GM12878 (cell line): ENCODE results near the gene KIR3DL1. TPM values are rescaled to one million over a fixed set of nuclear protein-coding genes. Genes with fewer than 3 reads are reported as not detected.
"Not testable (repeated sequence)": the region's sequence is repeated elsewhere in the genome, so short reads cannot be mapped to it uniquely, and the experiment has no call there.

Experiments
- ATAC-seq: fragments of 200-7000 bp; cut with Tn5 transposase; 3 replicates; pipeline ENCODE4 v1.9.1; 2020; ENCODE audit warnings: mild to moderate bottlenecking, moderate library complexity
- BruUV-seq: library from RNA; stranded (reverse); fragments of 400-500 nt; replicated peaks from 2 replicates; lab custom pipeline; 2021; lab: Mats Ljungman, UMichigan
- CTCF ChIA-PET: fragments of 300-600 bp; sonication (Branson Sonifier 250); formaldehyde crosslinking; extraction: SDS; loops from one replicate; lab custom pipeline; 2021; ENCODE audit warnings: inconsistent platforms; lab: Yijun Ruan, JAX
- POLR2A ChIA-PET: fragments of 350-600 bp; formaldehyde crosslinking; extraction: SDS; loops from one replicate; lab custom pipeline; 2021; ENCODE audit warnings: inconsistent platforms; lab: Charles Lee
- RAD21 ChIA-PET: fragments of 300-600 bp; sonication (Branson Sonifier 250); formaldehyde crosslinking; loops from one replicate; lab custom pipeline; 2023; ENCODE audit warnings: antibody characterized with exemption; ENCODE audit not compliant: unreplicated experiment; lab: Charles Lee
- SMC1A ChIA-PET: fragments of 300-600 bp; sonication (Branson Sonifier 250); formaldehyde crosslinking; loops from one replicate; lab custom pipeline; 2023; ENCODE audit not compliant: unreplicated experiment, uncharacterized antibody; lab: Charles Lee
- DNase-seq: peaks from one replicate; pipeline ENCODE4 v3.0.0-alpha.2; 2011; ENCODE audit warnings: low read depth, low spot score
- FAIRE-seq: peaks from 3 replicates; lab custom pipeline; 2011; peaks lifted over from hg19 to GRCh38; lab: Jason Lieb, UNC
- H2AFZ ChIP-seq: 2 replicates; pipeline ENCODE4 v1.6.0; 2011; ENCODE audit warnings: low read depth, low read length, control low read depth; ENCODE audit not compliant: control insufficient read depth
- H3K27ac ChIP-seq: 2 replicates; pipeline ENCODE4 v1.5.1; 2011; ENCODE audit warnings: control low read depth; ENCODE audit not compliant: control insufficient read depth, insufficient read depth
- H3K27me3 ChIP-seq, 2 experiments: replicated peaks in 1 of 2; 2 replicates each; pipeline versions ENCODE4 v1.6.0 to v1.6.1; 2011; ENCODE audit warnings: low read length in 1 of 2; ENCODE audit not compliant: control insufficient read depth in 2 of 2, insufficient read depth in 2 of 2
- H3K36me3 ChIP-seq, 2 experiments: 2 replicates each; pipeline ENCODE4 v1.5.1; 2011; ENCODE audit warnings: low read length in 1 of 2; ENCODE audit not compliant: control insufficient read depth in 2 of 2, insufficient read depth in 2 of 2
- H3K4me1 ChIP-seq: 2 replicates; pipeline ENCODE4 v1.6.1; 2011; ENCODE audit warnings: mild to moderate bottlenecking, low read length, moderate library complexity, mixed read lengths; ENCODE audit not compliant: control insufficient read depth, insufficient read depth
- H3K4me2 ChIP-seq: 2 replicates; pipeline ENCODE4 v1.6.0; 2011; ENCODE audit warnings: control low read depth; ENCODE audit not compliant: control insufficient read depth, insufficient read depth
- H3K4me3 ChIP-seq: fragments of 200-600 bp; sonication (generic); 2 replicates; pipeline ENCODE4 v1.5.1; 2016
- H3K79me2 ChIP-seq: 2 replicates; pipeline ENCODE4 v1.6.0; 2011; ENCODE audit warnings: low read length; ENCODE audit not compliant: control insufficient read depth, insufficient read depth
- H3K9ac ChIP-seq: 2 replicates; pipeline ENCODE4 v1.8.0; 2011; ENCODE audit warnings: low read length, control low read depth, mixed read lengths; ENCODE audit not compliant: control insufficient read depth, insufficient read depth
- H3K9me3 ChIP-seq: replicated peaks from 3 replicates; pipeline ENCODE4 v1.5.1; 2011; ENCODE audit warnings: mild to moderate bottlenecking, low read length; ENCODE audit not compliant: control insufficient read depth, insufficient read depth
- H4K20me1 ChIP-seq: 2 replicates; pipeline ENCODE4 v1.6.0; 2011; ENCODE audit not compliant: control insufficient read depth, insufficient read depth
- WGBS: methylation state at CpG from one replicate; pipeline ENCODE4 v1.1.6; 2016; ENCODE audit warnings: low lambda C conversion rate; ENCODE audit not compliant: insufficient replicate concordance, insufficient coverage; ENCODE audit errors: missing lambda C conversion rate; 5-methylcytosine and 5-hydroxymethylcytosine counted together
- in situ Hi-C: fragments of 300-500 bp; cut with MboI; formaldehyde crosslinking; loops from 9 replicates; pipeline ENCODE4 v1.14.3; 2018; ENCODE audit warnings: mixed read lengths
- intact Hi-C: fragments of 100-400 bp; cut with micrococcal nuclease; formaldehyde crosslinking; loops from one replicate; pipeline ENCODE4 v1.14.2; 2022; ENCODE audit not compliant: unreplicated experiment
- polyA plus RNA-seq, 11 experiments: library from polyadenylated mRNA; depleted of rRNA in 4 of 11; unstranded in 6 of 11; stranded (reverse) in 5 of 11; fragments of >200 nt; fragmentation: Nextera tagmentation in 4 of 11; fragmentation: Illumina TruSeq in 1 of 11; extraction: Ambion mirVana in 4 of 11; extraction: Trizol in 1 of 11; gene quantifications; 1 replicate in 1 of 11; 2 replicates in 10 of 11; pipeline versions ENCODE4 v1.2.1 to v1.2.3, GENCODE V29; 2011 to 2016; ENCODE audit warnings: inconsistent platforms in 2 of 11, missing spikeins in 2 of 11, low read depth in 1 of 11
- total RNA-seq, 4 experiments: library from RNA; depleted of rRNA in 3 of 4; stranded (reverse); fragments of >200 nt in 3 of 4; fragmentation: Illumina TruSeq in 1 of 4; extraction: Trizol in 1 of 4; gene quantifications; 2 replicates each; pipeline versions ENCODE4 v1.2.1 to v1.2.3, GENCODE V29; 2013 to 2021
- TF ChIP-seq, protein P1 (sequence below): fragments of 450-650 bp; IDR thresholded peaks from 2 replicates; pipeline ENCODE4 v1.6.1; 2018; ENCODE audit warnings: borderline replicate concordance, mild to moderate bottlenecking; ENCODE audit not compliant: partially characterized antibody

The KIR3DL1 gene
- total and polyA plus RNA-seq, 10 of the 15 experiments (the other 5 are each of a cell fraction or from before 2014, with no cell fraction given), result 0.37 TPM; not detected in 9

DNA sequence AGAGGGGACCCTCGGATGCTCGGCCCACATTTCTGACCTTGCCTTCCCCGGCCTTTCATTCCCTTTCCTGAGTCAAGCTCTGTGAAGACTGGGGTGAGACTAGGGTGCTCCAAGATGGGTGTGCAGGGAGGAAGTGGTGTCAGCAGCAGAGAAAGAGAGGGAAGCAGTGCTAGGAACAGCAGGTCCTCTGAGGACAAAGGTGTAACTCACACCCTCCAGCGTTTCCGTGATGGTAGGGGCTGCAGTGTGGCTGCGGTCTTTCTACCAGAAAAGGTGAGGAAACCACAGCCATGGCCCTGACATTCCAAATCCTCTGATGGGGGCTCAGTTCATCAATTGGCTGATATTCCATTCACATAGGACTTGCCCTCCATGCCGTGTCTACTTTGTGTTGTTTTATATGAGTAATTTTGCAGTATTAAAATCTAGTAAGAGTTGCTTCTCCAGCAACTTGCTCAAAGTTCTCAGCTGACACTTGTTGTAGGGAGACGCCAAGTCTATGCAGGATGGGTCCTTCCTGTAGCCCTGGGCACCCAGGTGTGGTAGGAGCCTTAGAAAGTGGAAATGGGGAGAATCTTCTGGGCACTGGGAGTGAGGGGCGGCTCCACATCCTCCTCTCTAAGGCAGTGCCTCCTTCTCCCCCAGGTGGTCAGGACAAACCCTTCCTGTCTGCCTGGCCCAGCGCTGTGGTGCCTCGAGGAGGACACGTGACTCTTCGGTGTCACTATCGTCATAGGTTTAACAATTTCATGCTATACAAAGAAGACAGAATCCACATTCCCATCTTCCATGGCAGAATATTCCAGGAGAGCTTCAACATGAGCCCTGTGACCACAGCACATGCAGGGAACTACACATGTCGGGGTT, 1.6 kb downstream of the KIR3DL1 start (continued):
- TF ChIP-seq, protein P1, sequence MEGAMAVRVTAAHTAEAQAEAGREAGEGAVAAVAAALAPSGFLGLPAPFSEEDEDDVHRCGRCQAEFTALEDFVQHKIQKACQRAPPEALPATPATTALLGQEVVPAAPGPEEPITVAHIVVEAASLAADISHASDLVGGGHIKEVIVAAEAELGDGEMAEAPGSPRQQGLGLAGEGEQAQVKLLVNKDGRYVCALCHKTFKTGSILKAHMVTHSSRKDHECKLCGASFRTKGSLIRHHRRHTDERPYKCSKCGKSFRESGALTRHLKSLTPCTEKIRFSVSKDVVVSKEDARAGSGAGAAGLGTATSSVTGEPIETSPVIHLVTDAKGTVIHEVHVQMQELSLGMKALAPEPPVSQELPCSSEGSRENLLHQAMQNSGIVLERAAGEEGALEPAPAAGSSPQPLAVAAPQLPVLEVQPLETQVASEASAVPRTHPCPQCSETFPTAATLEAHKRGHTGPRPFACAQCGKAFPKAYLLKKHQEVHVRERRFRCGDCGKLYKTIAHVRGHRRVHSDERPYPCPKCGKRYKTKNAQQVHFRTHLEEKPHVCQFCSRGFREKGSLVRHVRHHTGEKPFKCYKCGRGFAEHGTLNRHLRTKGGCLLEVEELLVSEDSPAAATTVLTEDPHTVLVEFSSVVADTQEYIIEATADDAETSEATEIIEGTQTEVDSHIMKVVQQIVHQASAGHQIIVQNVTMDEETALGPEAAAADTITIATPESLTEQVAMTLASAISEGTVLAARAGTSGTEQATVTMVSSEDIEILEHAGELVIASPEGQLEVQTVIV, result no peak

DNA sequence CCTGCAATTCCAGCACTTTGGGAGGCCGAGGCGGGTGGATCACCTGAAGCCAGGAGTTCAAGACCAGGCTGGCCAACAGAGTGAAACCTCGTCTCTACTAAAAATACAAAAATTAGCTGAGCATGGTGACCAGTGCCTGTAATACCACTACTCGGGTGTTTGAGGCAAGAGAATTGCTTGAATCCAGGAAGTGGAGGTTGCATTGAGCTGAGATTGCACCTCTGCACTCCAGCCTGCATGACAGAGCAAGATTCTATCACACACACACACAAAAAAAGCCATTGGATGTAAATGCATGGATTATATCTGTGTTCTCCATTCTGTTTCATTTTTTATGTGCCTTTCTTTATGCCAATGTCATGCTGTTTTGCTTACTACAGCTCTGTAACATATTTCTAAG, 8.1 kb downstream of the KIR3DL1 start:
- H3K27me3 ChIP-seq, intact Hi-C loops, H4K20me1 ChIP-seq, H2AFZ ChIP-seq, H3K27ac ChIP-seq, H3K9ac ChIP-seq, BruUV-seq, H3K9me3 ChIP-seq, H3K36me3 ChIP-seq, FAIRE-seq, H3K4me2 ChIP-seq, POLR2A ChIA-PET, H3K79me2 ChIP-seq, DNase-seq, in situ Hi-C loops, H3K4me1 ChIP-seq, SMC1A ChIA-PET, RAD21 ChIA-PET, CTCF ChIA-PET, ATAC-seq, H3K4me3 ChIP-seq: not testable (repeated sequence)
- WGBS, result 9% methylated on average over 2 of the region's 4 CpGs

DNA sequence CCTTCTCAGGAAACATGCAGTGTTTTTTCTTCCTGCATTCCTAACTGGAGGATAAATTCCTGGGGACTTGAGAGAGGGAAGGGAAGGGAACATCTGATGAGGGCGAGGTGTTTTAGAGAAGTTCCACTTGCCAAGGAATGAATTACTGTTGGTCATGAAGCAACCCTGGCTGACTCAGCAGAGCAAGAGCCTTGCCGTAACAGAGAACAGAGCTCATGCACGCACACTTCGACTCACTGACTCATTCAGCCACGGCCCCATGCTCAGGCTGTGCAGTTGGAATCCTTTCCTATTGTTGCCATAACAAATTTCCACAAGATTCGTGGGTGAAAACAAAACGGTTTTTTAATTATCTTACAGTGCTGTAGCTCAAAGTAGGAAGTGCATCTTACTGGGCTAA, 9.1 kb downstream of the KIR3DL1 start:
- H4K20me1 ChIP-seq, H3K4me1 ChIP-seq, H3K9ac ChIP-seq, H3K36me3 ChIP-seq, H3K9me3 ChIP-seq, DNase-seq, BruUV-seq, H3K4me2 ChIP-seq, H3K4me3 ChIP-seq, ATAC-seq, H3K27me3 ChIP-seq, in situ Hi-C loops, SMC1A ChIA-PET, intact Hi-C loops, POLR2A ChIA-PET, H3K27ac ChIP-seq, FAIRE-seq, H2AFZ ChIP-seq, CTCF ChIA-PET, RAD21 ChIA-PET, H3K79me2 ChIP-seq: not testable (repeated sequence)
- 19% methylated on average over 5 of the region's 7 CpGs for WGBS

DNA sequence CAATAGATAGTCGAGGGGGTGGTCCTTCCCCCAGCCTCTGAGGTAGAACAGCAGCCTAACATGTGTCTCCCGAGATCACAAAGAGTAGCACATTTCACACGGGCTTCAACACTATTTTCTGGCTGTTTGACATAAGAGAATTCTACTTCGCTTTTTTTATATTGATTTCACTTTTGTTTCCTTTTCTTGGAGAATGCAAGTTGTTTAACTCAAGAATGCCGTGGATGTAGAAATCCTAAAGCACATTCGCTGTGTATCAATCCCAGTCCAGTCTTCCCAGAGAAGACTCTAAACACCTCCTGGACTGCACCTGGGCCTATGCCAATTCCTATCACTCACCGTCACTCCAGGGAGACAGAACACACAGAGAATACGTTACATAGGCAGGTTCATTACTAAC, 11.8 kb downstream of the KIR3DL1 start:
- intact Hi-C loops, RAD21 ChIA-PET, H3K9ac ChIP-seq, H2AFZ ChIP-seq, H3K4me3 ChIP-seq, SMC1A ChIA-PET, ATAC-seq, H3K79me2 ChIP-seq, H3K36me3 ChIP-seq, H3K4me2 ChIP-seq, H3K4me1 ChIP-seq, DNase-seq, H3K27ac ChIP-seq, CTCF ChIA-PET, in situ Hi-C loops, H3K27me3 ChIP-seq, H3K9me3 ChIP-seq, POLR2A ChIA-PET, FAIRE-seq, BruUV-seq, H4K20me1 ChIP-seq: not testable (repeated sequence)
- 20% methylated on average over 8 of the region's 8 CpGs for WGBS
